Liver (tissue), 9 donors: ENCODE results near the gene ZC3H15. TPM values are rescaled to one million over a fixed set of nuclear protein-coding genes. Genes with fewer than 3 reads are reported as not detected.
"Not testable (repeated sequence)": the region's sequence is repeated elsewhere in the genome, so short reads cannot be mapped to it uniquely, and the experiment has no call there.

Experiments used
- DNase-seq: peaks from one replicate; pipeline ENCODE4 v3.0.0-alpha.2; 2017; ENCODE audit warnings: low spot score
- H3K27ac ChIP-seq, 2 donors: one replicate each; pipeline ENCODE4 v1.7.0; 2013; ENCODE audit warnings: inconsistent platforms in 2 of 2, low read length in 2 of 2, control low read depth in 1 of 2, low read depth in 1 of 2, mild to moderate bottlenecking in 1 of 2
- H3K27me3 ChIP-seq, 4 donors: one replicate each; pipeline versions ENCODE4 v1.6.1 to v1.7.0; 2013; ENCODE audit warnings: low read length in 3 of 4, inconsistent platforms in 1 of 4, mild to moderate bottlenecking in 1 of 4, moderate library complexity in 1 of 4; ENCODE audit not compliant: control insufficient read depth in 4 of 4, insufficient read depth in 4 of 4
- H3K36me3 ChIP-seq, 4 donors: one replicate each; pipeline versions ENCODE4 v1.6.1 to v1.7.0; 2013; ENCODE audit warnings: low read length in 3 of 4, mild to moderate bottlenecking in 3 of 4, low read depth in 1 of 4, moderate library complexity in 1 of 4; ENCODE audit not compliant: control insufficient read depth in 4 of 4, insufficient read depth in 3 of 4
- H3K4me1 ChIP-seq, 4 donors: one replicate each; pipeline versions ENCODE4 v1.6.1 to v1.7.0; 2013; ENCODE audit warnings: low read length in 3 of 4, mild to moderate bottlenecking in 3 of 4, moderate library complexity in 1 of 4; ENCODE audit not compliant: control insufficient read depth in 4 of 4, insufficient read depth in 4 of 4
- H3K4me3 ChIP-seq, 3 donors: one replicate each; pipeline versions ENCODE4 v1.6.1 to v1.7.0; 2013; ENCODE audit warnings: low read length in 3 of 3, control low read depth in 1 of 3, low read depth in 1 of 3, mild to moderate bottlenecking in 1 of 3
- H3K9ac ChIP-seq, 2 donors: one replicate each; pipeline ENCODE4 v1.7.0; 2013; ENCODE audit warnings: low read length in 2 of 2, mild to moderate bottlenecking in 2 of 2, moderate library complexity in 2 of 2, control low read depth in 1 of 2, low read depth in 1 of 2
- H3K9me3 ChIP-seq, 4 donors: one replicate each; pipeline versions ENCODE4 v1.6.1 to v1.7.0; 2013; ENCODE audit warnings: low read length in 3 of 4; ENCODE audit not compliant: control insufficient read depth in 4 of 4
- FOXA1 ChIP-seq: IDR thresholded peaks from 2 replicates; pipeline ENCODE4 v1.6.1; 2016; ENCODE audit warnings: antibody characterized with exemption
- GABPA ChIP-seq, 2 donors: IDR thresholded peaks in 1 of 2; conservative IDR thresholded peaks in 1 of 2; 2 replicates each; pipeline ENCODE4 v1.6.1; 2016; ENCODE audit warnings: antibody characterized with exemption in 2 of 2, mild to moderate bottlenecking in 1 of 2, moderate library complexity in 1 of 2
- HNF4A ChIP-seq, 2 donors: conservative IDR thresholded peaks; 2 replicates each; pipeline ENCODE4 v1.6.1; 2016; ENCODE audit warnings: antibody characterized with exemption in 2 of 2, mild to moderate bottlenecking in 2 of 2
- JUND ChIP-seq, 2 donors: IDR thresholded peaks; 2 replicates each; pipeline ENCODE4 v1.6.1; 2016; ENCODE audit warnings: antibody characterized with exemption in 2 of 2
- YY1 ChIP-seq: IDR thresholded peaks from 2 replicates; pipeline ENCODE4 v1.6.1; 2016; ENCODE audit warnings: antibody characterized with exemption, mild to moderate bottlenecking
- WGBS: extraction: QIAGEN DNeasy Blood & Tissue Kit; methylation state at CpG from one replicate; pipeline ENCODE4 v1.1.7; 2013; 5-methylcytosine and 5-hydroxymethylcytosine counted together
- polyA plus RNA-seq, 2 donors: library from polyadenylated mRNA; stranded (reverse) in 1 of 2; unstranded in 1 of 2; fragments of 200-250 nt in 1 of 2; fragments of >200 nt in 1 of 2; fragmentation: Nextera tagmentation in 1 of 2; extraction: Ambion mirVana in 1 of 2; gene quantifications; one replicate each; pipeline versions ENCODE4 v1.2.1 to v1.2.3, GENCODE V29; 2013 to 2015
- total RNA-seq, 2 donors: library from RNA; depleted of rRNA; stranded (reverse); fragments of >200 nt; gene quantifications; one replicate each; pipeline ENCODE4 v1.2.3, GENCODE V29; 2014
- TF ChIP-seq, protein P1 (sequence below): IDR thresholded peaks from 2 replicates; pipeline ENCODE4 v1.6.1; 2016; ENCODE audit warnings: antibody characterized with exemption, mild to moderate bottlenecking
- TF ChIP-seq, protein P2 (sequence below): IDR thresholded peaks from 2 replicates; pipeline ENCODE4 v1.6.1; 2016; ENCODE audit warnings: antibody characterized with exemption
- TF ChIP-seq, protein P3 (sequence below): fragments of 150-350 bp; IDR thresholded peaks from 2 replicates; pipeline ENCODE4 v1.5.1; 2017; ENCODE audit warnings: improper control_type of control experiment, low read depth, low read length; ENCODE audit not compliant: missing input control
- TF ChIP-seq, protein P4 (sequence below): IDR thresholded peaks from 2 replicates; pipeline ENCODE4 v1.6.1; 2016; ENCODE audit warnings: antibody characterized with exemption
- donor health status: healthy.
- donor health status: healthy.
- donor health status: healthy.
- donor health status: healthy.
- donor health status: healthy.

The ZC3H15 gene
- total and polyA plus RNA-seq, 4 donors: 29.6 to 63.5 (median 33.7) TPM

DNA sequence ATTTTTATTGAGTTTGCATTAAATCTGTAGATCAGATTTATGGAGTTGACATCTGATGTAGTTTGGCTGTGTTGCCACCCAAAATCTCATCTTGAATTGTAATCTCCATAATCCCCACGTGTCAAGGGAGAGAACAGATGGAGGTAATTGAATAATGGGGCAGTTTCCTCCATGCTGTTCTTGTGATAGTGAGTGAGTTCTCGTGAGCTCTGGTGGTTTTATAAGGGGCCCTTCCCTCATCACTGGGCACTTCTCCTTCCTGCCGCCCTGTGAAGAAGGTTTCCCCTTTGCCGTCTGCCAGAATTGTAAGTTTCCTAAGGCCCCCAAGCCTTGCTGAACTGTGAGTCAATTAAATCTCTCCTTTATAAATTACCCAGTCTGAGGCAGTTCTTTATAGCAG lies 32.2 kb downstream of the ZC3H15 start:
- 87% methylated on average over 4 of the region's 4 CpGs for WGBS
- no peak for DNase-seq
- H3K27me3 ChIP-seq: no peaks in the 10 kb centered on the region
- no peaks in the 10 kb centered on the region for H3K4me1 ChIP-seq
- TF ChIP-seq, protein P1, sequence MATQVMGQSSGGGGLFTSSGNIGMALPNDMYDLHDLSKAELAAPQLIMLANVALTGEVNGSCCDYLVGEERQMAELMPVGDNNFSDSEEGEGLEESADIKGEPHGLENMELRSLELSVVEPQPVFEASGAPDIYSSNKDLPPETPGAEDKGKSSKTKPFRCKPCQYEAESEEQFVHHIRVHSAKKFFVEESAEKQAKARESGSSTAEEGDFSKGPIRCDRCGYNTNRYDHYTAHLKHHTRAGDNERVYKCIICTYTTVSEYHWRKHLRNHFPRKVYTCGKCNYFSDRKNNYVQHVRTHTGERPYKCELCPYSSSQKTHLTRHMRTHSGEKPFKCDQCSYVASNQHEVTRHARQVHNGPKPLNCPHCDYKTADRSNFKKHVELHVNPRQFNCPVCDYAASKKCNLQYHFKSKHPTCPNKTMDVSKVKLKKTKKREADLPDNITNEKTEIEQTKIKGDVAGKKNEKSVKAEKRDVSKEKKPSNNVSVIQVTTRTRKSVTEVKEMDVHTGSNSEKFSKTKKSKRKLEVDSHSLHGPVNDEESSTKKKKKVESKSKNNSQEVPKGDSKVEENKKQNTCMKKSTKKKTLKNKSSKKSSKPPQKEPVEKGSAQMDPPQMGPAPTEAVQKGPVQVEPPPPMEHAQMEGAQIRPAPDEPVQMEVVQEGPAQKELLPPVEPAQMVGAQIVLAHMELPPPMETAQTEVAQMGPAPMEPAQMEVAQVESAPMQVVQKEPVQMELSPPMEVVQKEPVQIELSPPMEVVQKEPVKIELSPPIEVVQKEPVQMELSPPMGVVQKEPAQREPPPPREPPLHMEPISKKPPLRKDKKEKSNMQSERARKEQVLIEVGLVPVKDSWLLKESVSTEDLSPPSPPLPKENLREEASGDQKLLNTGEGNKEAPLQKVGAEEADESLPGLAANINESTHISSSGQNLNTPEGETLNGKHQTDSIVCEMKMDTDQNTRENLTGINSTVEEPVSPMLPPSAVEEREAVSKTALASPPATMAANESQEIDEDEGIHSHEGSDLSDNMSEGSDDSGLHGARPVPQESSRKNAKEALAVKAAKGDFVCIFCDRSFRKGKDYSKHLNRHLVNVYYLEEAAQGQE: no peak
- TF ChIP-seq GABPA (IDR thresholded peaks at IDR 0.05 in 1 of 2, conservative IDR thresholded peaks at IDR 0.05 in 1 of 2) (no peak), HNF4A (conservative IDR thresholded peaks at IDR 0.05) (no peak), FOXA1 (no peak), JUND (IDR thresholded peaks at IDR 0.05) (no peak)
- TF ChIP-seq, protein P2, sequence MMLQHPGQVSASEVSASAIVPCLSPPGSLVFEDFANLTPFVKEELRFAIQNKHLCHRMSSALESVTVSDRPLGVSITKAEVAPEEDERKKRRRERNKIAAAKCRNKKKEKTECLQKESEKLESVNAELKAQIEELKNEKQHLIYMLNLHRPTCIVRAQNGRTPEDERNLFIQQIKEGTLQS: no peak
- TF ChIP-seq, protein P3, sequence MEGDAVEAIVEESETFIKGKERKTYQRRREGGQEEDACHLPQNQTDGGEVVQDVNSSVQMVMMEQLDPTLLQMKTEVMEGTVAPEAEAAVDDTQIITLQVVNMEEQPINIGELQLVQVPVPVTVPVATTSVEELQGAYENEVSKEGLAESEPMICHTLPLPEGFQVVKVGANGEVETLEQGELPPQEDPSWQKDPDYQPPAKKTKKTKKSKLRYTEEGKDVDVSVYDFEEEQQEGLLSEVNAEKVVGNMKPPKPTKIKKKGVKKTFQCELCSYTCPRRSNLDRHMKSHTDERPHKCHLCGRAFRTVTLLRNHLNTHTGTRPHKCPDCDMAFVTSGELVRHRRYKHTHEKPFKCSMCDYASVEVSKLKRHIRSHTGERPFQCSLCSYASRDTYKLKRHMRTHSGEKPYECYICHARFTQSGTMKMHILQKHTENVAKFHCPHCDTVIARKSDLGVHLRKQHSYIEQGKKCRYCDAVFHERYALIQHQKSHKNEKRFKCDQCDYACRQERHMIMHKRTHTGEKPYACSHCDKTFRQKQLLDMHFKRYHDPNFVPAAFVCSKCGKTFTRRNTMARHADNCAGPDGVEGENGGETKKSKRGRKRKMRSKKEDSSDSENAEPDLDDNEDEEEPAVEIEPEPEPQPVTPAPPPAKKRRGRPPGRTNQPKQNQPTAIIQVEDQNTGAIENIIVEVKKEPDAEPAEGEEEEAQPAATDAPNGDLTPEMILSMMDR: no peak
- no peak overlapping the region for H3K4me3 ChIP-seq
- no peak overlapping the region for H3K27ac ChIP-seq
- H3K9ac ChIP-seq: no peak overlapping the region
- H3K36me3 ChIP-seq: peaks cover 4 to 9% (median 7%) of the 10 kb centered on the region in 4 donors
- H3K9me3 ChIP-seq: no peaks in the 10 kb centered on the region

DNA sequence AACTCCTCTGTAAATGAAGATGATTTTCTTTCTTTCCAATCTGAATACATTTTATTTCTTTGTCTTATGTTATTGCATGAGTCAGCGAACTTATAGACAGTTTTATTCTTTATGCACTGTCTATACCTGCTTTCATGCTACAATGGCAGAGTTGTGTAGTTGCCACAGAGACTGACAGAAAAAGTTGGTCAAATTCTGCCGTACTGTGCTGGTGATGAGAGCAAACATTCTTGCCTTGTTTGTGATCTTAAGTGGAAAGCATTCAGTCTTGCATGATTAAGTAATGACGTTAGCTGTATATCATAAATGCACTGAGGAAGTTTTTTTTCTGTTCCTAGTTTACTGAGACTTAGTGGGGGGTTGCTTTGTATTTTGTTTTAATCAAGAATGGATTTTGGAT lies 32.9 kb downstream of the ZC3H15 start:
- H3K36me3 ChIP-seq: peaks cover 3 to 6% (median 5%) of the 10 kb centered on the region in 4 donors
- WGBS: 64% methylated on average over 3 of the region's 3 CpGs
- TF ChIP-seq GABPA (IDR thresholded peaks at IDR 0.05 in 1 of 2, conservative IDR thresholded peaks at IDR 0.05 in 1 of 2) (no peak), HNF4A (conservative IDR thresholded peaks at IDR 0.05) (no peak), YY1 (no peak)
- TF ChIP-seq, protein P3: no peak
- TF ChIP-seq, protein P4, sequence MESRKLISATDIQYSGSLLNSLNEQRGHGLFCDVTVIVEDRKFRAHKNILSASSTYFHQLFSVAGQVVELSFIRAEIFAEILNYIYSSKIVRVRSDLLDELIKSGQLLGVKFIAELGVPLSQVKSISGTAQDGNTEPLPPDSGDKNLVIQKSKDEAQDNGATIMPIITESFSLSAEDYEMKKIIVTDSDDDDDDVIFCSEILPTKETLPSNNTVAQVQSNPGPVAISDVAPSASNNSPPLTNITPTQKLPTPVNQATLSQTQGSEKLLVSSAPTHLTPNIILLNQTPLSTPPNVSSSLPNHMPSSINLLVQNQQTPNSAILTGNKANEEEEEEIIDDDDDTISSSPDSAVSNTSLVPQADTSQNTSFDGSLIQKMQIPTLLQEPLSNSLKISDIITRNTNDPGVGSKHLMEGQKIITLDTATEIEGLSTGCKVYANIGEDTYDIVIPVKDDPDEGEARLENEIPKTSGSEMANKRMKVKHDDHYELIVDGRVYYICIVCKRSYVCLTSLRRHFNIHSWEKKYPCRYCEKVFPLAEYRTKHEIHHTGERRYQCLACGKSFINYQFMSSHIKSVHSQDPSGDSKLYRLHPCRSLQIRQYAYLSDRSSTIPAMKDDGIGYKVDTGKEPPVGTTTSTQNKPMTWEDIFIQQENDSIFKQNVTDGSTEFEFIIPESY: no peak
- no peak overlapping the region for H3K4me3 ChIP-seq
- no peaks in the 10 kb centered on the region for H3K4me1 ChIP-seq
- H3K27ac ChIP-seq: no peak overlapping the region
- no peaks in the 10 kb centered on the region for H3K27me3 ChIP-seq
- no peak overlapping the region for H3K9ac ChIP-seq
- no peak for DNase-seq
- no peaks in the 10 kb centered on the region for H3K9me3 ChIP-seq

DNA sequence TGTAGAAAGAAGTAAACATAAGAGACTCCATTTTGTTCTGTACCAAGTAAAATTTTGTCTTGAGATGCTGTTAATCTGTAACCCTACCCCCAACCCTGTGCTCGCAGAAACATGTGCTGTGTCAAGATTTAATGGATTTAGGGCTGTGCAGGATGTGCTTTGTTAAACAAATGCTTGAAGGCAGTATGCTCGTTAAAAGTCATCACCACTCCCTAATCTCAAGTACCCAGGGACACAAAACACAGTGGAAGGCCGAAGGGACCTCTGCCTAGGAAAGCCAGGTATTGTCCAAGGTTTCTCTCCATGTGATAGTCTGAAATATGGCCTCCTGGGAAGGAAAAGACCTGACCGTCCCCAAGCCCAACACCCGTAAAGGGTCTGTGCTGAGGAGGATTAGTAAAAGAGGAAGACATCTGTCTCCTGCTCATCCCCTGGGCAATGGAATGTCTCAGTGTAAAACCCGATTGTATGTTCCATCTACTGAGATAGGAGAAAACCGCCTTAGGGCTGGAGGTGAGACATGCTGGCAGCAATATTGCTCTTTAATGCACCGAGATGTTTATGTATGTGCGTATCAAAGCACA lies 35.6 kb downstream of the ZC3H15 start:
- not testable (repeated sequence) for H3K9me3 ChIP-seq, H3K27me3 ChIP-seq, DNase-seq, H3K4me1 ChIP-seq, H3K27ac ChIP-seq, H3K9ac ChIP-seq, H3K4me3 ChIP-seq, H3K36me3 ChIP-seq
- 92% methylated on average over 9 of the region's 9 CpGs for WGBS
